HFFc6 (cell line): Measurements from ENCODE around the gene ASIP. TPM values are rescaled to one million over a fixed set of nuclear protein-coding genes. Genes with fewer than 3 reads are reported as not detected.

ENCODE experiments used
- DNase-seq: peaks from one replicate; pipeline ENCODE4 v3.0.0-alpha.2; 2018
- H3K27ac Mint-ChIP-seq: 2 replicates; pipeline ENCODE4 v1.8.0; 2020; ENCODE audit warnings: mild to moderate bottlenecking, mixed read lengths
- H3K27me3 Mint-ChIP-seq: 2 replicates; pipeline ENCODE4 v1.8.0; 2021; ENCODE audit warnings: mild to moderate bottlenecking, moderate library complexity, mixed read lengths; ENCODE audit not compliant: insufficient read depth
- H3K36me3 Mint-ChIP-seq: 2 replicates; pipeline ENCODE4 v1.8.0; 2021; ENCODE audit warnings: low read depth, mixed read lengths
- H3K4me1 Mint-ChIP-seq: 2 replicates; pipeline ENCODE4 v1.8.0; 2020; ENCODE audit warnings: low read depth, mixed read lengths
- H3K4me3 Mint-ChIP-seq: 2 replicates; pipeline ENCODE4 v1.8.0; 2020; ENCODE audit warnings: mild to moderate bottlenecking, moderate library complexity, mixed read lengths
- H3K9me3 Mint-ChIP-seq: 2 replicates; pipeline ENCODE4 v1.8.0; 2020; ENCODE audit warnings: mild to moderate bottlenecking, mixed read lengths
- CTCF ChIP-seq: fragments of 200-600 bp; sonication (generic); IDR thresholded peaks from 2 replicates; pipeline ENCODE4 v1.5.0; 2021; ENCODE audit warnings: antibody characterized with exemption, mild to moderate bottlenecking
- total RNA-seq, 6 experiments: library from RNA; stranded (reverse); fragmentation: NEBNext Ultra II Directional; extraction: Animal tissue kit (Norgen Biotek cat#: 25700); gene quantifications; 2 replicates in 1 of 6; 3 replicates in 5 of 6; pipeline ENCODE4 v1.2.3, GENCODE V29; 2021

ASIP gene
- total RNA-seq, 6 experiments from 2014 or later, result not detected

DNA sequence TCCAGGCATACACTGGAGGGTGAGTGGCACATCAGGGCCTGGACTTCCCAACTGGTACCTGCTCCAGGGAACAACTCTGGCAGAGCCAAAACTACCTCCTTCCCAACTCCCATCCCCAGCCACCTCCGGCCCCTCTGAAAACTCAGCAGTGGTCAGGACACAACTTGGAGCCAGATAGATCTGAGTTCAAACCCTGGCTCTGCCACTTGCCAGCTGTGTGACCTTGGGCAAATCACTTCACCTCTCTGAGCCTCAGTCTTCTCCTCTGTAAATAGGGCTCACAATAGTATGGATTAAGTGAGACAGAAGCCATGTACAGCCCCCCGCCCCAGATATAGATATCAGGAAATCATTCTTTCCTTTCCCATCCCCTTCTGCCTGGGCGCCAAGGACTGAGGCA is 51.3 kb downstream of the ASIP start:
- peaks cover 28% of the 10 kb centered on the region for H3K36me3 Mint-ChIP-seq
- H3K9me3 Mint-ChIP-seq, result no peaks in the 10 kb centered on the region
- no peak overlapping the region for H3K4me3 Mint-ChIP-seq
- no peak for TF ChIP-seq CTCF
- H3K27ac Mint-ChIP-seq, result no peak overlapping the region
- no peaks in the 10 kb centered on the region for H3K4me1 Mint-ChIP-seq
- H3K27me3 Mint-ChIP-seq, result peaks cover 3% of the 10 kb centered on the region
- no peak for DNase-seq

DNA sequence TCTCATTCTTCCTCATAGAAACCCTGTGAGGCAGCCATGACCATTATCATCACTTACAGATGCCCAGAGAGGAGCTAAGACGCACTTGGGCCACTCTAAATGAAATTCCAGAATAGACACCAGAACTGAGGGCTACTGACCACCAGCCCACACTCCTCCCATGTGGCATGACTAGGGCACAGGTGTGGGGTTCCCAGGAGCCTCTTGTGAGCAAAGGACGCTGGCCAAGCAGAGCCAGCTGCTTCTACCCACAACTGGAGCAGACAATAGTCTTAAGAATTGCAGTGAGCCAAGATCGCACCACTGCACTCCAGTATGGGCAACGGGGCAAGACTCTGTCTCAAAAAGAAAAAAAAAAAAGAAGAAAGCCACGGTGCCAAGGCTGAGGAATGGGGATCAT is 51.9 kb downstream of the ASIP start:
- Mint-ChIP-seq H3K9me3 (no peaks in the 10 kb centered on the region), H3K36me3 (peaks cover 24% of the 10 kb centered on the region), H3K4me3 (no peak overlapping the region), H3K27me3 (peaks cover 3% of the 10 kb centered on the region), H3K27ac (no peak overlapping the region), H3K4me1 (no peaks in the 10 kb centered on the region)
- no peak for TF ChIP-seq CTCF
- DNase-seq, result no peak

- DNase-seq, result no peak
- no peak overlapping the region for H3K4me3 Mint-ChIP-seq
- H3K27ac Mint-ChIP-seq, result no peak overlapping the region
- no peaks in the 10 kb centered on the region for H3K4me1 Mint-ChIP-seq
- H3K27me3 Mint-ChIP-seq, result peaks cover 2% of the 10 kb centered on the region; the same call in 1 of the 2 replicates
- H3K36me3 Mint-ChIP-seq, result peaks cover 24% of the 10 kb centered on the region
- no peak for TF ChIP-seq CTCF
- H3K9me3 Mint-ChIP-seq, result no peaks in the 10 kb centered on the region
These were observed 52.4 kb downstream of the ASIP start for GRCh38 chr20:34293589-34293988.

GRCh38 chr20:34294563-34294962 is 53.3 kb downstream of the ASIP start:
- H3K4me3 Mint-ChIP-seq, result no peak overlapping the region
- TF ChIP-seq CTCF, result no peak
- DNase-seq, result no peak
- H3K4me1 Mint-ChIP-seq, result no peaks in the 10 kb centered on the region
- no peaks in the 10 kb centered on the region for H3K9me3 Mint-ChIP-seq
- peaks cover 24% of the 10 kb centered on the region for H3K36me3 Mint-ChIP-seq
- H3K27me3 Mint-ChIP-seq, result peaks cover 2% of the 10 kb centered on the region; the same call in 1 of the 2 replicates
- no peak overlapping the region for H3K27ac Mint-ChIP-seq

- no peak for TF ChIP-seq CTCF
- Mint-ChIP-seq H3K36me3 (peaks cover 18% of the 10 kb centered on the region), H3K4me1 (no peaks in the 10 kb centered on the region), H3K27ac (no peak overlapping the region), H3K27me3 (peaks cover 2% of the 10 kb centered on the region; the same call in 1 of the 2 replicates), H3K4me3 (no peak overlapping the region), H3K9me3 (no peaks in the 10 kb centered on the region)
- no peak for DNase-seq
These were observed 54.1 kb downstream of the ASIP start for GRCh38 chr20:34295284-34295683.

DNA sequence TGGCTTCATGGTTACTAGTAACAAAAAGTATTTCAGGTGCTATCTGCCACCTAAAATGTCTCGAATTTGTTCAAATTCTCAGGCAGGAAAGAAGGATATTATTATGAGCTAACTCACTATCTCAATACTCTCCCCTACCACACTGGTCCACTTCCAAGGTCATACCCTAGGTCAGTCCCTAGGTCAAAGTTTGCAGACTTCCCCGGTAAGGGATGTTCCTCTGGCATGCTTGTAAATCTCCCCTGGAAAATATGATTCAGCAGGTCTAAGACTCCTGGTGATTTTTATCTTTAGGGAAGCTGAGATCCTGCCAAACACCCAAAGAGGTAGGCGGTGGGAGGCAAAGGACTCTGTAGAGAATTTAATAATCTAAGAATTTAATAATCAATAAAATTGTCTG is 55.2 kb downstream of the ASIP start:
- Mint-ChIP-seq H3K36me3 (peaks cover 10% of the 10 kb centered on the region), H3K4me1 (no peaks in the 10 kb centered on the region), H3K9me3 (no peaks in the 10 kb centered on the region), H3K27ac (no peak overlapping the region), H3K27me3 (peaks cover 2% of the 10 kb centered on the region; the same call in 1 of the 2 replicates), H3K4me3 (no peak overlapping the region)
- no peak for TF ChIP-seq CTCF
- DNase-seq, result no peak
